Measurements from ENCODE around the gene SYT17.

Gene SYT17

DNA sequence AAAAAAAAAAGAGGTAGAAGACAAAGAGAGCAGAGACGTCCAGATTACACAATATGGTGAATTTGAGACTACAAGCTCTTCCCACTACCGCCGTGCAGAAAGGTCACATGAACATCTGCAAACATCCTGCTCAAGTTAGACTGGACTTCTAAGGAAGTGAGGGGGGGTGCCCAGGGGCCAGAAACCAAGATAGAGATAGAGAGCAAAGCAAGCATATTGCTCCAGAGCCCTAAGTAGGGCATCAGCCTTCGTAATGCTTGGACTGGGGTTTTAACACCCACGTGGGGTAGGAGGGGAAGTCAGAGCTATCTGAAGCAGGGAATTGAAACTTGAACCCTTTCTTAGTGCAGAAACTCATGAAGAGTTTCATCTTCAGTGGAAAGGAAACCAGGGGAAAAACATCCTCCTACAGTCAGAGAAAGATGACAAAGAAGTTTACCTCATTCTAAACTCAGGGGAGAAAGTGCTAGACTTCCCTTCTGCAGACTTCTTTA lies 126.2 kb downstream of the SYT17 start:
- DNase-seq (ENCODE audit: low read depth) = no peak
- TF ChIP-seq, protein P1, sequence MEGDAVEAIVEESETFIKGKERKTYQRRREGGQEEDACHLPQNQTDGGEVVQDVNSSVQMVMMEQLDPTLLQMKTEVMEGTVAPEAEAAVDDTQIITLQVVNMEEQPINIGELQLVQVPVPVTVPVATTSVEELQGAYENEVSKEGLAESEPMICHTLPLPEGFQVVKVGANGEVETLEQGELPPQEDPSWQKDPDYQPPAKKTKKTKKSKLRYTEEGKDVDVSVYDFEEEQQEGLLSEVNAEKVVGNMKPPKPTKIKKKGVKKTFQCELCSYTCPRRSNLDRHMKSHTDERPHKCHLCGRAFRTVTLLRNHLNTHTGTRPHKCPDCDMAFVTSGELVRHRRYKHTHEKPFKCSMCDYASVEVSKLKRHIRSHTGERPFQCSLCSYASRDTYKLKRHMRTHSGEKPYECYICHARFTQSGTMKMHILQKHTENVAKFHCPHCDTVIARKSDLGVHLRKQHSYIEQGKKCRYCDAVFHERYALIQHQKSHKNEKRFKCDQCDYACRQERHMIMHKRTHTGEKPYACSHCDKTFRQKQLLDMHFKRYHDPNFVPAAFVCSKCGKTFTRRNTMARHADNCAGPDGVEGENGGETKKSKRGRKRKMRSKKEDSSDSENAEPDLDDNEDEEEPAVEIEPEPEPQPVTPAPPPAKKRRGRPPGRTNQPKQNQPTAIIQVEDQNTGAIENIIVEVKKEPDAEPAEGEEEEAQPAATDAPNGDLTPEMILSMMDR (conservative IDR thresholded peaks at IDR 0.05; ENCODE audit: low read length) = no peak
- H3K4me3 ChIP-seq (ENCODE audit: low read length) = no peak overlapping the region

DNA sequence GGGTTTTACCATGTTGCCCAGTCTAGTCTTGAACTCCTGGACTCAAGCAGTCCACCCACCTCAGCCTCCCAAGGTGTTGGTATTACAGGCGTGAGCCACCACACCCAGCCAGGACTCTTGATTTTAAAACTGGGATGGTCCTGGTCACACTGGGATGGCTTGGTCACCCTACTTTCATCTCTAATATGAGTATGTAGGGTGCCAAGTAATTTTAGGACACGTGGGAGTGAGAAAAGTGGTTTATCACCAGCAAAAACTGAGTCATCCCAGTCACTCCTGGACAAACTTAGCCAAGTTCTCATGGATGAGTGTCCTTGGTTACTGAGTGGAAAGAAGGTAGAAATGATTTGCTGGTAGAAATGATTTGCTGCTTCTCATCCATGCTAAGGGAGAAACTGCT lies 127.4 kb downstream of the SYT17 start:
- TF ChIP-seq, protein P1 (conservative IDR thresholded peaks at IDR 0.05; ENCODE audit: low read length) = no peak
- no peak for DNase-seq (ENCODE audit: low read depth)
- H3K4me3 ChIP-seq (ENCODE audit: low read length) = no peak overlapping the region

DNA sequence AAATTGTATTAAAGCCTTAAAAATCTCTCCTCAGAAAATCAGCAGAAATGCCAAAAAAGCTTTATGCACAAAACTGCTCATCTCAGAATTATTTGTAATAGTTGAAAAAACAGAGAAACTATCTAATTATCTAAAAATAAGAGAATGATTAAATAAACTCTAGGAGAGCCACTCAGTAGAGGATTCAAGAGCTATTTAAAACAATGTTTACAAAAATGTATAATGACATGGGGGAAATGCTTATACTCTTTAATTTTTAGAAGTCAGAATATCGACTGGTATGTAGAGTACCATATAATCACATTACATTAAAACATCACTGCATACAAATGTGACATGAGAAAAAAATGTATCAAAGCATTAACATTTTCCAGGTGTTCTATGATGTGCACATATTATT lies 129.4 kb downstream of the SYT17 start:
- TF ChIP-seq, protein P1 (conservative IDR thresholded peaks at IDR 0.05; ENCODE audit: low read length) = no peak
- no peak overlapping the region for H3K4me3 ChIP-seq (ENCODE audit: low read length)
- DNase-seq (ENCODE audit: low read depth) = no peak

DNA sequence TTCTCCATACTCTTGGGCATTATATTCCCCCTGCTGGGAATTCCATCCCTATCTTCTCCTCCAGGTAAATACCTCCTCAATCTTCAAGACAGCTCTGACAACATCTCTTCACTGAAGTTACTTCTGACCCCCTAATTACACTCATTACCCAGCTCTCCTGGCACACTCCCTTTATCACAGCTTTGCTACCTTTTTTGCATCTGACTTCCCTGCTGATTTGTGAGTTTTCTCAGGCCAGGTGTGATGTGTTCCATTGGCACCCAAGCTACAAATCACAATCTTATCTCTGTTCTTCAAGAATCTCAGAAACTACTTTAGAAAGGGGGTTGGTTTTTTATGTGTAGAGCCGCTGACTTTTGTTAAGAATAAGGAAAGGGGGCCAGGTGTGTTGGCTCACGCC lies 131.5 kb downstream of the SYT17 start:
- TF ChIP-seq, protein P1 (conservative IDR thresholded peaks at IDR 0.05; ENCODE audit: low read length) = no peak
- no peak for DNase-seq (ENCODE audit: low read depth)

DNA sequence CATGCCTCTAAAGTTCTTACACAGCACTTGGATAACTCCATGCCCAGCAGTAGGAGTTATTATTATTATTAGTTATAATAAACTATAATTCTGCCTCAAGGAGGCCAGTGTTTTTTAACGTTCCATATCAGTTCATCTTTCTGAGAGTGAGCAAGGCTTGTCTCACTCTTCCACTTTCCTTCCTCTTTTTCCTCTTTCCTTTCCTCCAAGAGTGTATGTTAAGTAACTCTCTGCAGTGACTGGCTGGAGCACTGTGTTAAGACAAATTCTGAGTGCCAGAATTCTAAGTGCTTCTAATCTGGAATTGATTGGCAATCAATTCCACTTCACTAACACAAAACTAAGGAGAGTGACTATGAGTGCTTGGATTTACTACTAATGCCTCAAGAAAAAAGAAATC lies 133.9 kb downstream of the SYT17 start:
- TF ChIP-seq, protein P1 (conservative IDR thresholded peaks at IDR 0.05; ENCODE audit: low read length) = no peak
- no peak for DNase-seq (ENCODE audit: low read depth)
- H3K4me3 ChIP-seq (ENCODE audit: low read length) = no peak overlapping the region

More for the DNA sequence above, 131.5 kb downstream of the SYT17 start:
- no peak overlapping the region for H3K4me3 ChIP-seq (ENCODE audit: low read length)

DNA sequence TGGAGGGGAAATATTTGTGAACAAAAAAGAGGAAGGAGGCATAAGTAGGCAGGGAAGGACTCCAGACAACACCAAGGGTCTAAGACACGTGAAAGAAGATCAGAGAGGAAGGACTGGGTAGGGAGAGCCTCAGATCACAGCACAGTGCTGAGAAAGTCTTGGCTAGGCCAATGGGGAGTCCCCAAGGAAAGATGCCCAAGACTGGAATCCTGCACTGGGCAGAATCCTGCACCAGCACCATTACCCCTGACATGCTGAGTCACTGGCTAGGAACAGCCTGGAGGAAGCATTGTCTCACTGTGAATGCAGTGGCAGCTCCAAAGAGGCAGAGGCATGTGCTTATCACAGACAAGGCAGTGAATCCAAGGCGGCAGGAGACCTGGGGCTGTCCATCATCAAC lies 136.7 kb downstream of the SYT17 start:
- TF ChIP-seq, protein P1 (conservative IDR thresholded peaks at IDR 0.05; ENCODE audit: low read length) = no peak
- DNase-seq (ENCODE audit: low read depth) = no peak
- no peak overlapping the region for H3K4me3 ChIP-seq (ENCODE audit: low read length)

DNA sequence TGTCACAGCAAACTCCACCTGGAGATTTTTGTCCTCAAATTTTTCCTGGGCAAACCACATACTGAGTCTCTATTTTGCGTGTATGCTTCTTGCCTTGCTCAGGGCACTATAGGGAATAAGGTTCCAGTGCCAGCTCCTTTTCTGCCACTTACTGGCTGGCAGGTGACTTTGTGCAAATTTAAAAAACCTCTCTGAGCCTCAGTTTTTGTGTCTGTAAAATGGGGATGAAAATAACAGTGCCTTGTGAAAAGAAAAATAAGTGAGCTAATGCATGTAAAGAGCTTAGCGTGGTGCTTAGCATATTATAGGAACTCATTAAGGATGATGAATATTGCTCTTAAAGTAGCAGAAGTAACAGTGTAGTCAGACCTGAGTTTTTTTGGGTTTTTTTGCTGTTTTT lies 137.4 kb downstream of the SYT17 start:
- no peak for DNase-seq (ENCODE audit: low read depth)
- H3K4me3 ChIP-seq (ENCODE audit: low read length) = no peak overlapping the region
- TF ChIP-seq, protein P1 (conservative IDR thresholded peaks at IDR 0.05; ENCODE audit: low read length) = no peak

All from AG10803 (cell line).